DOHH2 (cell line): Measurements from ENCODE around the gene EMP3.
"Not testable (repeated sequence)": the region's sequence is repeated elsewhere in the genome, so short reads cannot be mapped to it uniquely, and the experiment has no call there.

Experiments used
- H3F3A ChIP-seq: fragments of 200-600 bp; sonication (generic), shearing (Covaris generic); 2 replicates; pipeline ENCODE4 v1.6.0; 2016; ENCODE audit warnings: antibody characterized with exemption, mild to moderate bottlenecking; ENCODE audit not compliant: control insufficient read depth, insufficient read depth
- H3K27ac ChIP-seq: fragments of 200-600 bp; sonication (generic); 2 replicates; pipeline ENCODE4 v1.5.1; 2014; ENCODE audit warnings: low read depth, mild to moderate bottlenecking, low read length, moderate library complexity
- H3K27me3 ChIP-seq: fragments of 200-600 bp; sonication (generic); 2 replicates; pipeline ENCODE4 v1.6.1; 2014; ENCODE audit warnings: mild to moderate bottlenecking, low read length, mixed read lengths; ENCODE audit not compliant: control insufficient read depth
- H3K36me3 ChIP-seq: fragments of 200-600 bp; sonication (generic); 2 replicates; pipeline ENCODE4 v1.6.1; 2014; ENCODE audit warnings: mild to moderate bottlenecking, low read length, moderate library complexity, mixed read lengths; ENCODE audit not compliant: control insufficient read depth
- H3K4me1 ChIP-seq: fragments of 200-600 bp; sonication (generic); 2 replicates; pipeline ENCODE4 v1.6.1; 2014; ENCODE audit warnings: mild to moderate bottlenecking, low read length, mixed read lengths; ENCODE audit not compliant: control insufficient read depth
- H3K4me2 ChIP-seq: fragments of 200-600 bp; sonication (generic); 2 replicates; pipeline ENCODE4 v1.6.0; 2014; ENCODE audit warnings: mild to moderate bottlenecking, low read length, moderate library complexity
- H3K4me3 ChIP-seq: fragments of 200-600 bp; sonication (generic); 2 replicates; pipeline ENCODE4 v1.5.1; 2014; ENCODE audit warnings: mild to moderate bottlenecking, low read length, mixed read lengths
- H3K79me2 ChIP-seq: fragments of 200-600 bp; sonication (generic); 2 replicates; pipeline ENCODE4 v1.6.1; 2014; ENCODE audit warnings: mild to moderate bottlenecking, low read length, mixed read lengths; ENCODE audit not compliant: control insufficient read depth
- H3K9me2 ChIP-seq: fragments of 200-600 bp; sonication (generic); replicated peaks from 2 replicates; pipeline ENCODE4 v1.6.1; 2014; ENCODE audit warnings: mild to moderate bottlenecking, low read length, mixed read lengths; ENCODE audit not compliant: control insufficient read depth
- H3K9me3 ChIP-seq: fragments of 200-600 bp; sonication (generic); 2 replicates; pipeline ENCODE4 v1.6.1; 2014; ENCODE audit warnings: antibody characterized with exemption, low read length, mixed read lengths; ENCODE audit not compliant: control insufficient read depth, insufficient read depth
- H4K20me1 ChIP-seq: fragments of 200-600 bp; sonication (generic); 2 replicates; pipeline ENCODE4 v1.6.0; 2014; ENCODE audit warnings: low read depth, mild to moderate bottlenecking, antibody characterized with exemption, low read length, moderate library complexity; ENCODE audit not compliant: control insufficient read depth, insufficient read depth
- CTCF ChIP-seq: fragments of 200-600 bp; sonication (generic); IDR thresholded peaks from one replicate; pipeline ENCODE4 v1.5.1; 2014; ENCODE audit warnings: antibody characterized with exemption, mild to moderate bottlenecking, low read depth, low read length; ENCODE audit not compliant: poor library complexity, severe bottlenecking
- EZH2phosphoT487 ChIP-seq: fragments of 200-600 bp; sonication (generic); IDR thresholded peaks from 2 replicates; pipeline ENCODE4 v1.6.1; 2017; ENCODE audit warnings: borderline replicate concordance, mild to moderate bottlenecking, antibody characterized with exemption, low read length, moderate library complexity, mixed read lengths

Gene EMP3

GRCh38 chr19:48368936-48369335 lies 43.6 kb downstream of the EMP3 start:
- H3K27ac ChIP-seq = no peak overlapping the region
- H3K4me2 ChIP-seq = no peak overlapping the region
- H3K9me2 ChIP-seq = no peaks in the 10 kb centered on the region
- H3K9me3 ChIP-seq = no peaks in the 10 kb centered on the region
- H3K27me3 ChIP-seq = no peaks in the 10 kb centered on the region
- H3K4me3 ChIP-seq = no peak overlapping the region
- TF ChIP-seq CTCF = no peak
- TF ChIP-seq EZH2phosphoT487 = no peak
- H3F3A ChIP-seq = no peaks in the 10 kb centered on the region
- H3K4me1 ChIP-seq = peaks cover 8% of the 10 kb centered on the region
- no peaks in the 10 kb centered on the region for H3K36me3 ChIP-seq
- no peaks in the 10 kb centered on the region for H4K20me1 ChIP-seq
- H3K79me2 ChIP-seq = no peaks in the 10 kb centered on the region

DNA sequence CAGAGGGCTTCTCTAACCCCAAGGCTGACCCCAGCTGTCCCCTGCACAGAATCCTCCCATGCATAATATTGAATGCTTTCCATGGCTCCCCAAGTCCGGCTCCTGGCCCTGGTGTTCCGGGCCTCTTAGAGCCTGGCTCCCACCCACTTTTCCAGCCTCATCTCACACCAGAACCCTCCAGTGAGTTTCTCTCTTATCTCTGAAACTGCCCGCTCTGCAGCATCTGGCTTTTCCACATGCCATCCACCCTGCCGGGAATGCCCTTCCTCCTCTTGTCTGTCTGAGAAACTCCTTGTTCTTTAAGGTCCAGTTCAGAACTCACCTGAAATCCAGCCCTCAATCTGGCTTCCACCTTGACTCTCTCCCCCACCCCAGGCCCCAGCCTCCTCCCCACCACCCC lies 45.6 kb downstream of the EMP3 start:
- H3K27ac ChIP-seq = no peak overlapping the region
- no peak overlapping the region for H3K4me3 ChIP-seq
- no peaks in the 10 kb centered on the region for H4K20me1 ChIP-seq
- H3K9me3 ChIP-seq = no peaks in the 10 kb centered on the region
- no peaks in the 10 kb centered on the region for H3K27me3 ChIP-seq
- H3F3A ChIP-seq = no peaks in the 10 kb centered on the region
- H3K4me2 ChIP-seq = no peak overlapping the region
- H3K4me1 ChIP-seq = no peaks in the 10 kb centered on the region
- H3K9me2 ChIP-seq = no peaks in the 10 kb centered on the region
- TF ChIP-seq EZH2phosphoT487 (no peak), CTCF (no peak)
- no peaks in the 10 kb centered on the region for H3K36me3 ChIP-seq
- H3K79me2 ChIP-seq = no peaks in the 10 kb centered on the region

GRCh38 chr19:48371367-48371766 lies 46.0 kb downstream of the EMP3 start:
- Histone ChIP-seq H3K79me2 (no peaks in the 10 kb centered on the region), H3F3A (no peaks in the 10 kb centered on the region), H3K27ac (no peak overlapping the region), H3K4me2 (no peak overlapping the region), H3K9me3 (no peaks in the 10 kb centered on the region), H3K9me2 (no peaks in the 10 kb centered on the region), H3K4me1 (no peaks in the 10 kb centered on the region), H3K4me3 (no peak overlapping the region), H3K36me3 (no peaks in the 10 kb centered on the region), H3K27me3 (no peaks in the 10 kb centered on the region), H4K20me1 (no peaks in the 10 kb centered on the region)
- TF ChIP-seq CTCF (no peak), EZH2phosphoT487 (no peak)

- not testable (repeated sequence) for H3K27ac ChIP-seq, H3K9me2 ChIP-seq, H3K79me2 ChIP-seq, H3K9me3 ChIP-seq, H4K20me1 ChIP-seq, H3K4me1 ChIP-seq, H3F3A ChIP-seq, H3K4me2 ChIP-seq, H3K4me3 ChIP-seq, H3K27me3 ChIP-seq, H3K36me3 ChIP-seq
These were observed 46.4 kb downstream of the EMP3 start for GRCh38 chr19:48371771-48372170.
